NCI-H146 treated with DMSO at 0.1 percent for 48 hours (cell line): ENCODE results near the gene HMX2.
"Not testable (repeated sequence)": the region's sequence is repeated elsewhere in the genome, so short reads cannot be mapped to it uniquely, and the experiment has no call there.

Experiments used
- DNase-seq: peaks from one replicate; lab custom pipeline; 2025; ENCODE audit not compliant: unreplicated experiment; lab: John Stamatoyannopoulos, UW

Gene HMX2

GRCh38 chr10:123150271-123150985, 2.5 kb downstream of the HMX2 start:
- no peak for DNase-seq

GRCh38 chr10:123150986-123151736, 3.2 kb downstream of the HMX2 start:
- DNase-seq, result no peak

- DNase-seq, result no peak
Observed at GRCh38 chr10:123151737-123152135, 3.8 kb downstream of the HMX2 start.

GRCh38 chr10:123153486-123154091, 5.7 kb downstream of the HMX2 start:
- no peak for DNase-seq

GRCh38 chr10:123154092-123154710, 6.3 kb downstream of the HMX2 start, which contains the start of gene BUB3:
Gene BUB3, plus strand, starts transcription at chr10:123154402. Its CDS starts 516 bp downstream, at chr10:123154918.
- DNase-seq, result peak; percentile 99

GRCh38 chr10:123154711-123155505, 7.0 kb downstream of the HMX2 start:
- DNase-seq, result peak; percentile 19

GRCh38 chr10:123156078-123156477, 8.1 kb downstream of the HMX2 start:
- DNase-seq, result no peak

GRCh38 chr10:123157210-123157609, 9.3 kb downstream of the HMX2 start:
- DNase-seq, result no peak

GRCh38 chr10:123158682-123159081, 10.7 kb downstream of the HMX2 start:
- no peak for DNase-seq

- no peak for DNase-seq
Observed at GRCh38 chr10:123160311-123160980, 12.5 kb downstream of the HMX2 start.

- DNase-seq, result no peak
Observed at GRCh38 chr10:123164319-123164718, 16.4 kb downstream of the HMX2 start.

GRCh38 chr10:123165445-123166072, 17.6 kb downstream of the HMX2 start:
- no peak for DNase-seq

- DNase-seq, result no peak
Observed at GRCh38 chr10:123166618-123167017, 18.7 kb downstream of the HMX2 start.

- DNase-seq, result no peak
Observed at GRCh38 chr10:123170961-123171360, 23.0 kb downstream of the HMX2 start.

GRCh38 chr10:123171616-123172015, 23.7 kb downstream of the HMX2 start:
- DNase-seq, result not testable (repeated sequence)

- DNase-seq, result no peak
Observed at GRCh38 chr10:123175389-123176387, 27.8 kb downstream of the HMX2 start.

- not testable (repeated sequence) for DNase-seq
Observed at GRCh38 chr10:123178390-123178789, 30.5 kb downstream of the HMX2 start.
